Stimulated activated CD4-positive, alpha-beta T cell treated with anti-CD3 and anti-CD28 coated beads, Interleukin-1b, Interleukin-23, amount 100 ng/mL, for 1 hour (primary cell): ENCODE data around the gene ZFP36L1.

ENCODE experiments used
- DNase-seq, 2 donors: peaks; one replicate each; pipeline ENCODE4 v3.0.0-alpha.2; 2020; ENCODE audit warnings: low read depth in 2 of 2

ZFP36L1 gene

DNA sequence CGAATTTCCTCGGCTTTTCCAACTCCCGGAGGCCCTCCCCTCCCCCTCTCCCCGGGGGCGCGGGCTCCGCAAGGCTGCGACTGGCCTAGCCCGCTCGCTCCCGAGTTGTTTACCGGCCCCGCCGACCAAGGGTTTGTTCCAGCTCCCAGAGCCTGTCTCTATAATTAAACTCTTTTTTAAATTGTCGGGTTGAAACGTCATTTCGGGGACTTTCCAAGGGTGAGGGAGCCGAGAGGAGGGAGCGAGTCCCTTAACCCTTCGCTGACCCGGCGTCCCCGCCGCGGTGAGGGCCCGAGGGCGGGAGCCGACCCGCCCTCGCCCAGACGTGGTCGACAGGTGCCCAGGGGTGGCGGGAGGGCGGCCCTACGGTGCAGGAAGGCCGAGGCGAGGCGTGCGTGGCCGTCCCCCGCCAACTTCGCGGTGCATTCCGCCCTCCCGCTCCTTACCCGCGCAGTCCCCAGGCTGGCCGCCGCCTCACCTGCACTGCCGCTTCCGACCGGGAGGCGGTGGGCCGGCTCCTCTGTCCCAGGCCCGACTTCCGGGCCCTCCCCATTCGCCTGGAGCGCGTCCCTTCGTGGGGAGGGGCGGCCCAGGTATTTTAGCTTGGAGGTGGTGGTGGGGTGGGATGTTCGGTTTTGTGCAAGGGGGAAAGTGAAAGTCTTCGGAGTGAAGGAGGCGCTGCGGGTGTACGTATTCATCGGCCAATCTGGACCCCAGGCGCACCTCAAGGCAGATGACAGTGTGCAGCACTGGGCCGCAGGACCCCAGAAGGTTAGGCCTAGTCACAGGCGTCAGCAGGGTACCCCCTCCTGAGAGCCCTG, 2.9 kb upstream of the ZFP36L1 start:
- DNase-seq, result peak in 1 of 2 donors; percentile 60

DNA sequence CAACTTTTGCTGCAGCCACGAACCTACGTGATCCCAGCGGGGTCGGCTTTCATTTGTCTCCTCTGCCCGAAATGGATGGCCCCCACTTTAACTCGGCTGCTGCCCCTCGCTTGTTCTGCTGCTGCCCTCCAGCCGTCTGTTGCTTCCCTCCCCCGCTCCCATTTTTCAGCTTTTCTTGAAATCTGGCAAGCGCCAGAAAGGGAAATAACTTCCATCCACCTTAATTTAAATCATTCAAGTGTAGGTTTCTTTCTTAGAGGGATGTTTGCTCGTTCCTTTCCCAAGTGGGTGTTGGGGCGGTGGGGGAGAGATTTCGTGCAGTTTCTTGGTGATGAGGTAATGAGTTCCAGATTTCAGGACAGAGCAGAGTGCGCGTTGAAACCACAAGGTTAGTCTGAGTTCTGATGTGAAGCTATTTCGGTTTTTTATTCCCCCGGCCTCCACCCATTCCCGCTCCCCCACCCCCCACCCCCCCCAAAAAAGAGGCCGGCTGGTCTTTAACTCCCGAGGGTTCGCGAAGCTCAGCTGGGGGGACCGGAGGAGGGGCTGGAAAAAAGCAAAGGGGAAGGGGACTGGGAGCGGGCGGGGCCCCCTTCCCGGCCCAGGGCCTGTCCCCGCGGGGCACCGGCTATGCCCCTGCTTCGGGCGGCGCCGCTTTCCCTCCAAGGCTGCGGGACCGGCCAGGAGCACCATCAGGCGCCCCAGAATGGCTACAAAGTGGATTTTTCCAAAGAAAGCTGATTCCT, 2.2 kb upstream of the ZFP36L1 start:
- DNase-seq, result no peak

DNA sequence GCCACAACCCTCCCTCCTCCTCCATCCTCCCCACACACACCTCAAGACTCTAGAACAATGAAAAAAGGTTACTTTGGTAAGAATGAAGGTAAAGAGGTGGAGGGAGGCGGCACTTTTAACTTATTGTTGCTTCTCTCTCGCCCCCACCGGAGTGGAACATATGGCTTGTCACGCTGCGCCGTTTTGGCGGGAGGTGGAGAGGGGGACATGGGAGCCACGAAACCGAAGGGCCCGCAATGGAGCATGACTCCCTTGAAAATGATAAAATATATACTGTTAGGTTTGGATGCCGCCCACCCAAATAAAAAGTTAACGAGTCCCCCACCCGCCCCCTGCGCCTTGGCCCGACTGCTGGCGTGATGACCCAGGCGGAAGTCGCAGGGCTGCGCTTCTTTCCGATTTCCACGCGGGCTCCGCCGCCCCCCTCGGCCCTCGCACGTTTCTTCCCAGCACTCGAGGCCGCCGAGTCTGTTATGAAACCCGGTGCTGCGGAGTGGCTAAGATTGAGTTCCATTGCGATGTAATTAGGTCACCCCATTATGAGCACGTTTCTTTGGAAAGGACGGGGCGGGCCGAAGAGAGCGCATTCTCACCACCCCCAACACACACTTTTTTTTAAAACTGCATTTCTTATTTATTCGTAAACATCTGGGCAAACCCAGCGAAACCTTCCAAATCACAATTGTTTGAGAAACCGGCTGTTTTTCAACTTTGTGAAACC, 1.4 kb upstream of the ZFP36L1 start:
- DNase-seq, result peak in 1 of 2 donors; percentile 59

DNA sequence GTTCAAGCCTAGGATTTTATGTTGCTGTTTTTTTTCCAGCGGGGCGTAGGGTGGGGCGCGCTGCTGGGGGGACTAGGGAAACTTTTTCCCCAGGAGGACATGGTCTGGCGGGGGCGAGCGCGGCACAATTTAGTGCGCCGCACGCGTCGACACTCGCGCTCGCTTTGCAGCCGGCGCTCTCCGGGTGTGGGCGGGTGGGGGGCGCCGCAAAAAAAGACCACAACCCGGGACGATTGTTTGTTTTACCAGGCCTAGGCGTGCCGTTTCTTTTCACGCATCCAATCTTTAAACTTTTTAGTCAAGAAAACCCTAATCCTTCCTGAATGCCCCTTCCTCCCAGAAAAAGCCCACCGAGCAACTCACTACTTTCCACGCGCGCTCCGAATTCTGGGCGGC, 865 bp upstream of the ZFP36L1 start:
- no peak for DNase-seq

DNA sequence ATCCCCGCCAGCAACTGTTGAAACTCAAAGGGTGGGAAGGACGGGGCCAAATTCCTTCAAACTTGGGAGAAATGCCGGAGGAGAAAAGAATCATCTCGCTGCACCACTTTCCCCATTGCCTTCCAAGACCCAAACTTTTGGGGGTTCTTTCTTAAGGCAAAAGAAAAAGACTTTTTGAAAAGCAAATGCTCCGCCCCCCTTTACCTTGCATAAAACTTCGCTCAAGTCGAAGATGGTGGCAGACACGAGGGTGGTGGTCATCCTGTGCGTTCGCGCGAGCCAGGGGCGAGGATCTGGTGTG, 239 bp downstream of the ZFP36L1 start:
- DNase-seq, result no peak

DNA sequence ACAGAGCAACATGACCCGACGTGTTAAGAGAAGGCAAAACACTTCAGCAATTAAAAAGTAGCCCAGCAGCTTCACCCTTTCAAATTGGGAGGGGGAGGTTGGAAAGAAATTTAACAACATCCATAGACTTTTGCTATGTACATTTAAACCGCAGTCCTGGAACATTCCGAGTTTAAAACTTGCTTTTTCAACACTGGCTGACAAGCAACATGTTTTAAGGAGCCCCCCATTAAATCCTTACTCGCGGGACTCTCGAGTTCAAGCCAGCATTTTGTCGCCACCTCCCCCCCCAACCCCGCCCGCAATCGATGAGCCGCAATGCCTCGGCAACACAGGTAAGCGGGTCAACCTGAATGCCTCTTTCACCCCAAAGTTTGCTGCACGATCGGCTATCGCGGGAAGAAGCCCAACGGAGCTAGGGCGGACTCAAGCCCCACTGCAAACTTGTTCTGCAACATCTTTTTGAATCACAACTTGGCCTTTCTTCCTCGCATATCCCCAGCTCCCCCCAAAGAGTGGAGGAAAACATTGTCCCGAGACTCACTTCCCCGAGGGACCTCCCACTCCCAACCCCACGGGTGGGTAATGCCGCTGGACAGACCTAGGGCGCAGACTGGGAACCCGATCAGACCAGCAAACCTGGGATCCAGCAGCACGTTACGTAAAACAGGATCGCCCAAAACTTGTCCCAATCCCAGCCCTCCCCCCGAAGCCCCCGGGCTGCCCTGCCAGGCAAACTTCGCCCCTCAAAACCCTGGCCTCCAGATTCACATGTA, 777 bp downstream of the ZFP36L1 start:
- DNase-seq, result no peak

DNA sequence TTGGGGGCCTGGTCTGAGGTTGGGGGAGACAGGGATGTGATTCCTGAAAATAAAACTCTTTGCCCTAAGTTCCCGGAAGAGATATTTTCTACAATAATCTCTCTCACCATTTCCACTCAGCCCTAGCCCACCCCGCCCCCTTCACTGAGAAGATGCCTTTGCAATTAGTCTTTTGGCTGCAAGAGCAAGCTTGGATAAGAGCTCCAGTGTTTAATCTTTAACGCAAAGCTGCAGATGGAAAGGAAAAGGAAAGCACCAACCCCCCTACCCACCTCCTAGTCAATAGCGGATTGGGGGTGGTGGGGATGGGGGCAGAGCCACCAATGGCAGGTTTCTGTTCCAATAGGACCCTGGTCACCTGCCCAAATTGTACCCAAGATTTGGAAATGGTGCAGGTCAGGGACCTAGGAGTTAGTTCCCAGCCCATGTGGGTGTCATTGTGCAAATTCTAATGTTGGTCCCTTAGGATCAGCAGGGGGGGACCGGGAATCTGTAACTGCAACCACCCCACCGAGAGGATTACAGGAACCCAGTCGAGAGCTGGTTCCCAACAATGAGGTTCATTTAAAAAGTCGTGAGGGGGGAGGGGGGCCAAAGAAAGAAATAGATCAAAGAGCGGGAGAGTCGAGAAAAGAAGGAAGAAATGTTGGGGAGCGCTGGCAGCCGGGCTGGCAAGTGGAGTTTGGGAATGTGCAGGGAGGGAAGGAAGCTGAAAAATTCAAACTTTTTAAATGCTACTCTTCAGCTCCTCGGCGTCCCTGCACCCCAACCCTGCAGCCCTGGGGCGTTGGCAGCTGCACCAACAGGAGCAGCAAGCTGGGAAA, 1.6 kb downstream of the ZFP36L1 start:
- no peak for DNase-seq

DNA sequence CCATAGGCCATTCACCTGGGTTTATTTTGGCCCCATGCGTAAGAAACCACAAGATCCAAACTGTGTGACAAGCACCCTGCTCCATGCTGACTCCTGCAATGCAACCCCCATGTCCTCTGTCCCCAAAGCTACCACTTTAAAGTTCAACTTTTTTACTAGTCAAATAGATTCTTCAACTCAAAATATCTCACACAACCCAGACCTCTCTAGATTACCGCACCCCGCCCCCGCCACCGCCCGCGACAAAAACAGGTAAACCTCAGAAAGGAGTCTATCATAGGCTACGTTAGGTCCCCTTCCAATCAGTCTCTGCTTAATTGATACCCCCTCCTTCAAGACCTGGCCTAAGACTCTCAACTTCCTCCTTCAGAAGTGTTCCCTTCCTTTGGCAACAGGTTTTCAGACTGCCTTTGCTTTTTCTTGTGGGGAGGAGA, 2.2 kb downstream of the ZFP36L1 start:
- DNase-seq, result no peak

DNA sequence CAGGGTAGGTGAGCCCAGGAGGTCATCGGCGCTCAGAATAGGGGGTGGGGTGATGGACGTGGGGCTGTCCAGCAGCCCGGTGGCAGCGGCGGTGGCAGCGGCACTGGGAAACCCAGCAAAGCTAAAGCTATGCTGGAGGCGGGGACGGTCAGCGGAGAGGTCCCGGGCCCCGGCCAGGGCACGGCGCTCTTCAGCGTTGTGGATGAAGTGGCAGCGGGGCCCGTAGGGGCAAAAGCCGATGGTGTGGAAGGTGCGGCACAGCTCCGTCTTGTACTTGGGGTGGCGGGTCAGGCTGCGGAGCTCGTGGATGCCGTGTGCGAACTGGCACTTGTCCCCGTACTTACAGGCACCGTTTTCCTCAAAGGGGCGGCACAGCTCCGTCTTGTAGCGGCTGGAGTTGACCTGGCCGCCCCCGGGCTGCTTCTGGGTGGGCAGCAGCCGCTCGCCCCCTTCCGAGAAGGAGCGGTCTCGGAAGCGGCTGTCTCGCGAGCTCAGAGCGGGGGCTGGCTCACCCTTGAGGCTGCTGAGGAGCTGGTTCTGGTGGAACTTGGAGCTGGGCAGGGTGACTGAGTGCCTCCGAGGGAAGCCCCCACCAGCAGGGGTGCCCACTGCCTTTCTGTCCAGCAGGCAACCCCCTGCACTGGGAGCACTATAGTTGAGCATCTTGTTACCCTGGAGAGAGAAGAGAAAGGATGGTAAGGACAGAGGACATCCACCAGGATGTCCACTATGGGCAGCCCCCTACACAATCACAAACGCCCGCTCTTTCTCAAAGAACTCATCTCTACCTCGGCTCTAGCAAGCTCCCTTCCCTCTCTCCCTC, 2.8 kb downstream of the ZFP36L1 start:
- DNase-seq, result no peak

DNA sequence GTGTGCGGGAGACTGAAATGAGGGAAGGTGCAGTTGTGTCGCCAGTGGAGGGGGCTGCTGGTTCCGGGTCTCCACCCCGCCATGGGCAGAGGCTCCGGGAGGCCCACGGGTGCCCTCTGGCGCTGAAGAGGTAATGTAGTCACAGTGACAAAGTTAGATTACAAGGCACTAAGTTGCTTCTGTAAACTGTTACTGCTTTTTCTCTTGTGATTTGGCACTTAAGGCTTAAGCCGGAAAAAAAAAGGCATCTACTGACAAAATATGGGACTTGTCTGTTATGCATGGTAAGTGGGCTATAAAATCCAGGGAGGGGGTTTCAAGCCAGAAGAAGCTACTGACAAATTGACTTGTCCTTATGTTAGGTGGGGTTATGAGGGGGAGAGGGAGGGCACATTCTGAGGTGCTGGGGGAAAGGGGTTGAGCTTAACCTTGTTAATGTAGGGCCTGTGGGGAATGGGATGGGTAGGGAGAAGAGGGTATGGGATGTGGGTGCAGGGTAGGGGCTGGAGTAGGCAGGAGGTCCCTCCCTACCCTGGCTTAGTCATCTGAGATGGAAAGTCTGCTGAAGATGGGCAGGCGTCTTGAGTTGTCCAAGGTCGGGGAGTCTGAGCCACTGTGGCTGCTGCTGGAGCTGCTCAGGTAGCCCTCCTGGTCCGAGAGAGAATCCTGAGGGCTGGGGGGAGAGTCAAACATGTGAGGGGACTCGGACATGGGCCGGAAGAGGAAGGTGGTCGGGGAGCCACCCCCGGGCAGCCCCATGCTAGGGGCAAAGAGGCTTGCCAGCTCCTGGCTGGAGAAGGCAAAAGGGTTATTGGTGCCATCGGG, 3.7 kb downstream of the ZFP36L1 start:
- peak; percentile 72 to 80 for DNase-seq

DNA sequence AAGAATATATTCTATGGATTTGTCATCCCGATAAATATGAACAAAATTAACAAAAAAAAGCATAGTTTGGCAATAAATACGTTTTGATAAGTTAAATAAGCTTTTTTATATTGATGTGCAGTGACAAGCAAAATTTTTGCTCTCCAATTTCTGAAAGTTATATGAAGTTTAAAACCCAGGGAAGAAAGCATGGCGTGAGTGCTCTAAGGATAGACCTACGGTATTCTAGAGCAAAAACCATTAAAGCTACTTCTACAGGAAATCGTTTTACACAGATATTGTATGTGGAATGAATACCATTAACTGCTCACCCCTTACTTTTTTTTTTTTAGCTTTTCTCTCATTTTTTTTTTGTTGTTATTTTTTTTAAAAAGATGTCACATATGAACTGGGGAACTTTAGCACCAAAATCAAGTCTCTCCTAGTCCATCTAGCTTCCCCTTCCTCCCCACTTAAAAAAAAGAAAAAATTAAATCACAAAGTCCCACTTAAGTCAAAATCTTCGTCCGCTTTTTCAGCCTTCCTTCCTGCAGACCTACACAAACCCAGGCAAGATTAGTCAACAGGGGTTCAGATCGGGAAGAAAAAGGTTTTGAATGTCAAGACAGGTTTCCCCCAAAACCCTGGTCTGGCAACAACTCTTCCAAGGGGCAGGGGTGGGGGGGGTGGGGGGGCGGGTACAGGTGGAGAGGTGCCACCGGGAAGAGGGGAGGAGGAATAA, 4.4 kb downstream of the ZFP36L1 start:
- no peak for DNase-seq

DNA sequence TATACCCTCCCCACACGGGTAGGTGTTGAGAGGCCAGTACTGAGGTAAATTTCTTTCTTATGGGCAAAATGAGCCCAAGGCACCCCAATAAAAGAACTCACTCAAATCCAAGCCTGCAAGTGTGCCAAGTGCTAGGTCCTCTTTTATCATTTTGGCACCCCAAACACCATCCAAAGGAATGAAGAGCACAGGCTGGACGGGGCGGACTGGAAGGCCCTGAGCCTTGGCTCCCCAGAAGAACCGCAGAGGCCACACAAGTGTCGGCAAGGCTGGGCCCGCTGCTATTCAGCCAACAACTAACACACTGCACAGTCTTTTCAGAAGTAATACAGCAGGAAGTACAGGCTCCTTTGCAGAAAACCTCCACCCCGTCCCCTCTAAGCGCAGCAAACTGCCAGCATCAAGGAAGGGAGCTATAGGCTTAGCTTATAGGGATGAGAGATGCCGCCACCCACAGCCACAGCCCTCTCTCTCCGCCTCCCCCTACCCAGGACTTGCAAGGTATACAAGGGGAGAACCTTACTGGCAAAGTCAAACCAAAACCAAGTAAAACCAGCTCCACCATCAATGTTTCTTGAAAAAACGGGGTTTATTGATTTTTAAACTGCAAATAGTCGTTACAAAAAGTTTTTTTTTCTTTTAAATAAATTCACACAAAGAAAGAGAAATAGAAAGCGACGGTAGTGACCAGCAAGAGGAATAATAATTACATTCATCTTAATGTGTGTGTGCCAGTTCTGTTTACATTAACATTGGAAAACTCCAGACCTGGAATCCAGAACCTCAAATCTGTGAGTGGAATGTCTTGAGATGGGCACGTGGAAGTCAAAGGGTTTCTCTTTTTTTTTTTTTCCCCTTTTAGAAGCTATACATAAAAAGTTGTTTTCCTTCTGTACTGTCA, 5.5 kb downstream of the ZFP36L1 start:
- DNase-seq, result no peak

DNA sequence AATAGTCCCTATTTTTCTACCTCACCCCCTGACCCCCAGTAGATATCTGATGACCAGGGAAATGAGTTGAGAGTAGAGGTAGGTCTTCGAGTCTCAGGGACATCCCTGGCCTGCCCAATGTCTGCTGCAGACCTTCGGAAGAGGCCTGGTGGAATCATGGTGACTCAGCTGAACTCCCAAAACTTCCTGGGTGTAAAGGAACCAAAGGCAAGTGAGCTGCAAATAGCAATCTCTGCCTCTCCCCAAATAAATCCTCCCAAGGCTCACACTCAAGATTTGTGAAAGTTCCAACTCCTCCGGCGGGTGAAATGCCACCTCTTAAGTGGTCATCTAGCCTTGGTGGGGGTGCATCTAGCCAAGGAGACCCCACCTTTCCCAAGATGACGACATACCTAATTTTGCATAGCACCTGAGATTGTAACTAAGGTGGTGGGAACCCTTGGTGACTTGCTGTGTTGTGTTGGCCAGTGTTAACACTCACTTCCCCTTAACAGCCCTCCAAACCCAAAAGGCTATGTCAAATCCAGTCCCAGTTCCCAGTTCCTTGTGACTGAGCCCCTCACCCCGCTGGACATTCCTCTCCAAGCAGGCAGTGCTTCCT, 6.3 kb downstream of the ZFP36L1 start:
- no peak for DNase-seq

DNA sequence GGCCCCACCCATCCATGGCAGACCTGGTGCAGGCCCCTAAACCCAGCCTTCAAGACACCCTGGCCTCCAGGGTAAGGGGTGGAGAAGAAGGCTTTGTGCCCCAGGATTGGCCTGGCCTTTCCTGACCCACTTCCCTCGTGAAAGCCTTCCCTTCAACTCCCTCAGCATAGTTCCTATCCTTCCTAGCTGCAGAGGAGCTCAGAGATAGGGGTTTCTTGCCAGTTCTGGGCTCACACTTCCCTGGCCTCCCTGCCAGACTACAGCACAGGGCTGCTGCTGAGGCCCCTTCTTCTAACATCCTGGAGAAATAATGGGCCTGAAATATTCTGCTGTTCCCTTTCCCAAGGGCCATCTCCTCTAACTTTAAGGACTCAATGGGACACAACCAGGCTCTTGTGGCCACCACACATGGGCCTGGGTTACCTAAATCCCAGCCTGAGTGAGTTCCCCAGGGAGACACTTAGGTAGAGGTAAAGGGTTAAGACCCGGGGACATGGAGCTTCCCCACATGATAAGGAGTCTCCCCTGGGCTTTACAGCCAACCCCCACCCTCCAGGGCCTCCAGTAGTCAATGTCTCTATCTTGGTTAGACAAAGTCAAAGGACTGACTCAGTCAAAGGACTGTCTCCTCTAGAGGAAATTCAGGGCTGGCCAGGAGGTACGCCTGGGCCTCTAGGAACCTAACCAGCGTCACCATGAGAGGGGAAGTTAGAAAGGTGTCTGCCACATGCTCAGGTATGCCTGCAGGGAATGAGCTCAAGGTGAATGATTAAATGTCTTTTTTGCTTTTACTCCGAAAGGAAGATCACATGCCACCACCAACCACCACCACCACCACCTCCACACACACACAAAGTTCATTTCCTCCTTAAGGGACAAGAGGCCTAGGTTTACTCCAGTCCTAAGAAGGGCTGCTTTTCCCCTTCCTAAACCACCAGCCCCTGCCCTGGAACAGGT, 7.1 kb downstream of the ZFP36L1 start:
- no peak for DNase-seq

DNA sequence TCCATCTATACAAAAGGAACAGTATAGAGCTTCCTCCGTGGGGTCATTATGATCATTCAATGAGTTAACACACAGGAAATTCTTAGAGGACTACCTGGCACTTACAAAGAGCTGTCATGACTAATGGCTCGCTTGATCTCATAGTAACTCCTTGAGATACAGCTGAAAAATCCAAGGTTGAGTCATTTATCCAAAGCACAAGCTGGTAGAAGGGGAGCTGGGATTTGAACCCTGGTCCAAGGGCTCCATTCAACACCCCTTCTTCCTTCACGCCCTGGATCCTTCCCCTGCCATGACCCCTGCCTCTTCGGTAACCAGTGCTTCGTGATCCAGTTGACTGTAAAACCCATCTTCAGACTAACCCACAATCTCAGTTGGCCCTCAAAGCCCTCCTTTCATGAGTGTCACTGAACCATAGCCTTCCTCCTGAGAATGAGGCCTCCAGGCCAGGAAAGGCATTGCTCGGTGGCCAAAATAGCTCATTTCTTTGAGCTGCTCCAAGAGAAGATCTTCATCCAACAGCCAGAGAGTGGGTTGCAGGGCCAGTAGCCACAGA, 7.8 kb downstream of the ZFP36L1 start:
- DNase-seq, result no peak
